Neural cell (in vitro differentiated cells): ENCODE data around the gene CLNK. TPM values are rescaled to one million over a fixed set of nuclear protein-coding genes. Genes with fewer than 3 reads are reported as not detected.

Experiments used
- H2AFZ ChIP-seq: fragments of 200-600, 300-800 bp; sonication (generic), shearing (Covaris generic); 2 replicates; pipeline ENCODE4 v1.6.0; 2014; ENCODE audit warnings: low read depth, mild to moderate bottlenecking, antibody characterized with exemption, low read length, moderate library complexity
- H3F3A ChIP-seq: fragments of 200-600 bp; shearing (Covaris generic); 2 replicates; pipeline ENCODE4 v1.6.1; 2016; ENCODE audit warnings: mild to moderate bottlenecking, moderate library complexity, mixed read lengths, antibody characterized with exemption, low read length; ENCODE audit not compliant: insufficient read depth, poor library complexity, severe bottlenecking
- H3K27ac ChIP-seq: fragments of 200-600, 300-800 bp; sonication (generic), shearing (Covaris generic); 2 replicates; pipeline ENCODE4 v1.5.1; 2014; ENCODE audit warnings: mild to moderate bottlenecking, low read length, moderate library complexity
- H3K27me3 ChIP-seq: fragments of 300-800, 200-600 bp; sonication (generic), shearing (Covaris generic); 2 replicates; pipeline ENCODE4 v1.6.0; 2014; ENCODE audit warnings: mild to moderate bottlenecking, low read depth, low read length, moderate library complexity; ENCODE audit not compliant: insufficient read depth
- H3K36me3 ChIP-seq: fragments of 300-800, 200-600 bp; sonication (generic), shearing (Covaris generic); 2 replicates; pipeline ENCODE4 v1.5.1; 2014; ENCODE audit warnings: mild to moderate bottlenecking, antibody characterized with exemption, low read length, moderate library complexity; ENCODE audit not compliant: insufficient read depth
- H3K4me2 ChIP-seq: fragments of 300-800, 200-600 bp; sonication (generic), shearing (Covaris generic); 2 replicates; pipeline ENCODE4 v1.6.0; 2014; ENCODE audit warnings: mild to moderate bottlenecking, low read length
- H3K4me3 ChIP-seq: fragments of 300-800, 200-600 bp; sonication (generic), shearing (Covaris generic); 2 replicates; pipeline ENCODE4 v1.5.1; 2014; ENCODE audit warnings: mild to moderate bottlenecking, low read length, moderate library complexity
- H3K79me2 ChIP-seq: fragments of 200-600 bp; shearing (Covaris generic); replicated peaks from 2 replicates; pipeline ENCODE4 v1.6.0; 2014; ENCODE audit warnings: mild to moderate bottlenecking, low read length, moderate library complexity; ENCODE audit not compliant: insufficient read depth
- H3K9ac ChIP-seq: fragments of 300-800, 200-600 bp; sonication (generic), shearing (Covaris generic); 2 replicates; pipeline ENCODE4 v1.6.1; 2016; ENCODE audit warnings: mild to moderate bottlenecking, low read length, mixed read lengths
- H3K9me2 ChIP-seq: fragments of 200-600 bp; shearing (Covaris generic); 2 replicates; pipeline ENCODE4 v1.6.1; 2016; ENCODE audit warnings: mild to moderate bottlenecking, low read length, mixed read lengths; ENCODE audit not compliant: insufficient read depth
- H3K9me3 ChIP-seq: fragments of 200-600, 300-800 bp; sonication (generic), shearing (Covaris generic); 2 replicates; pipeline ENCODE4 v1.6.1; 2016; ENCODE audit warnings: mild to moderate bottlenecking, mixed run types, low read length, moderate library complexity, mixed read lengths
- H4K20me1 ChIP-seq: fragments of 200-600 bp; shearing (Covaris generic); 2 replicates; pipeline ENCODE4 v1.6.1; 2016; ENCODE audit warnings: mild to moderate bottlenecking, mixed run types; ENCODE audit not compliant: insufficient read depth
- EP300 ChIP-seq: fragments of 450-650 bp; conservative IDR thresholded peaks from 2 replicates; pipeline ENCODE4 v1.6.1; 2014; ENCODE audit warnings: antibody characterized with exemption, mild to moderate bottlenecking, moderate library complexity; ENCODE audit not compliant: poor library complexity, severe bottlenecking
- EZH2 ChIP-seq: fragments of 200-600, 300-800 bp; shearing (Covaris generic), sonication (generic); IDR thresholded peaks from 2 replicates; pipeline ENCODE4 v1.6.1; 2014; ENCODE audit warnings: antibody characterized with exemption, low read length, borderline replicate concordance, mild to moderate bottlenecking; ENCODE audit not compliant: insufficient read depth, poor library complexity, severe bottlenecking
- MXI1 ChIP-seq: fragments of 450-650 bp; conservative IDR thresholded peaks from 2 replicates; pipeline ENCODE4 v1.6.1; 2014; ENCODE audit warnings: antibody characterized with exemption, mild to moderate bottlenecking; ENCODE audit not compliant: poor library complexity, severe bottlenecking
- POLR2AphosphoS5 ChIP-seq: IDR thresholded peaks from 2 replicates; pipeline ENCODE4 v1.6.1; 2012
- RAD21 ChIP-seq: fragments of 450-650 bp; conservative IDR thresholded peaks from 2 replicates; pipeline ENCODE4 v1.6.1; 2014; ENCODE audit warnings: antibody characterized with exemption, mild to moderate bottlenecking, moderate library complexity
- SMC3 ChIP-seq: fragments of 450-650 bp; conservative IDR thresholded peaks from 2 replicates; pipeline ENCODE4 v1.6.1; 2014; ENCODE audit warnings: antibody characterized with exemption, mild to moderate bottlenecking, moderate library complexity; ENCODE audit not compliant: poor library complexity
- TAF1 ChIP-seq: IDR thresholded peaks from 2 replicates; pipeline ENCODE4 v1.6.1; 2012; ENCODE audit warnings: low read depth
- polyA plus RNA-seq: library from polyadenylated mRNA; depleted of rRNA; stranded (reverse); fragments of >200 nt; gene quantifications from 2 replicates; pipeline ENCODE4 v1.2.3, GENCODE V29; 2014
- TF ChIP-seq, protein P1 (sequence below): fragments of 450-650 bp; IDR thresholded peaks from 2 replicates; pipeline ENCODE4 v1.5.1; 2014; ENCODE audit warnings: antibody characterized with exemption, mild to moderate bottlenecking, moderate library complexity; ENCODE audit not compliant: poor library complexity, severe bottlenecking
- TF ChIP-seq, protein P2 (sequence below): IDR thresholded peaks from 2 replicates; pipeline ENCODE4 v1.6.1; 2012; ENCODE audit warnings: borderline replicate concordance

The CLNK gene
- polyA plus RNA-seq, 1 donor from 2014 or later: not detected

DNA sequence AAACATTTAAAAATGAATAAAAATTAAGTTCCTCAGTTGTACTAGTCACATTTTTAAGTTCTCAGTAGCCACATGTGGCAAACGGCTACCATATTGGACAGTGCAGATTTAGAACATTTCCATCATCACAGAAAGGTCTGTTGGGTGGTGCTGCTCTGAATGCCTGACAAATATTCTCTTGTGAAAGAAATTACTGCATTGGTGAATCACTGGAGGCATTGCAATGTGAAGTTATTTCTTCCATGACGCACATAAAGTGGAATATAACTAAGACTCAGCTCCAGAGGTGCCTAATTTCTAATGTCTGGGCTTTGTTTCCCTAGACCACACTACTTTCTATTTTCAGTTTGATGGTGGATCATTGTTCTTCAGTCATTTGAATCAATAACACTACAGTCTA is 44.9 kb downstream of the CLNK start:
- no peaks in the 10 kb centered on the region for H3K79me2 ChIP-seq
- no peak overlapping the region for H2AFZ ChIP-seq
- no peaks in the 10 kb centered on the region for H3K9me3 ChIP-seq
- H3K9me2 ChIP-seq: no peaks in the 10 kb centered on the region
- H3K4me3 ChIP-seq: no peak overlapping the region
- H3K9ac ChIP-seq: no peak overlapping the region
- no peaks in the 10 kb centered on the region for H3K36me3 ChIP-seq
- H3K27me3 ChIP-seq: no peaks in the 10 kb centered on the region
- no peak overlapping the region for H3K27ac ChIP-seq
- no peak overlapping the region for H3K4me2 ChIP-seq
- TF ChIP-seq POLR2AphosphoS5 (no peak), TAF1 (no peak), EZH2 (no peak), MXI1 (no peak), SMC3 (no peak), RAD21 (no peak)
- TF ChIP-seq, protein P1, sequence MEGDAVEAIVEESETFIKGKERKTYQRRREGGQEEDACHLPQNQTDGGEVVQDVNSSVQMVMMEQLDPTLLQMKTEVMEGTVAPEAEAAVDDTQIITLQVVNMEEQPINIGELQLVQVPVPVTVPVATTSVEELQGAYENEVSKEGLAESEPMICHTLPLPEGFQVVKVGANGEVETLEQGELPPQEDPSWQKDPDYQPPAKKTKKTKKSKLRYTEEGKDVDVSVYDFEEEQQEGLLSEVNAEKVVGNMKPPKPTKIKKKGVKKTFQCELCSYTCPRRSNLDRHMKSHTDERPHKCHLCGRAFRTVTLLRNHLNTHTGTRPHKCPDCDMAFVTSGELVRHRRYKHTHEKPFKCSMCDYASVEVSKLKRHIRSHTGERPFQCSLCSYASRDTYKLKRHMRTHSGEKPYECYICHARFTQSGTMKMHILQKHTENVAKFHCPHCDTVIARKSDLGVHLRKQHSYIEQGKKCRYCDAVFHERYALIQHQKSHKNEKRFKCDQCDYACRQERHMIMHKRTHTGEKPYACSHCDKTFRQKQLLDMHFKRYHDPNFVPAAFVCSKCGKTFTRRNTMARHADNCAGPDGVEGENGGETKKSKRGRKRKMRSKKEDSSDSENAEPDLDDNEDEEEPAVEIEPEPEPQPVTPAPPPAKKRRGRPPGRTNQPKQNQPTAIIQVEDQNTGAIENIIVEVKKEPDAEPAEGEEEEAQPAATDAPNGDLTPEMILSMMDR: no peak
- TF ChIP-seq, protein P2, sequence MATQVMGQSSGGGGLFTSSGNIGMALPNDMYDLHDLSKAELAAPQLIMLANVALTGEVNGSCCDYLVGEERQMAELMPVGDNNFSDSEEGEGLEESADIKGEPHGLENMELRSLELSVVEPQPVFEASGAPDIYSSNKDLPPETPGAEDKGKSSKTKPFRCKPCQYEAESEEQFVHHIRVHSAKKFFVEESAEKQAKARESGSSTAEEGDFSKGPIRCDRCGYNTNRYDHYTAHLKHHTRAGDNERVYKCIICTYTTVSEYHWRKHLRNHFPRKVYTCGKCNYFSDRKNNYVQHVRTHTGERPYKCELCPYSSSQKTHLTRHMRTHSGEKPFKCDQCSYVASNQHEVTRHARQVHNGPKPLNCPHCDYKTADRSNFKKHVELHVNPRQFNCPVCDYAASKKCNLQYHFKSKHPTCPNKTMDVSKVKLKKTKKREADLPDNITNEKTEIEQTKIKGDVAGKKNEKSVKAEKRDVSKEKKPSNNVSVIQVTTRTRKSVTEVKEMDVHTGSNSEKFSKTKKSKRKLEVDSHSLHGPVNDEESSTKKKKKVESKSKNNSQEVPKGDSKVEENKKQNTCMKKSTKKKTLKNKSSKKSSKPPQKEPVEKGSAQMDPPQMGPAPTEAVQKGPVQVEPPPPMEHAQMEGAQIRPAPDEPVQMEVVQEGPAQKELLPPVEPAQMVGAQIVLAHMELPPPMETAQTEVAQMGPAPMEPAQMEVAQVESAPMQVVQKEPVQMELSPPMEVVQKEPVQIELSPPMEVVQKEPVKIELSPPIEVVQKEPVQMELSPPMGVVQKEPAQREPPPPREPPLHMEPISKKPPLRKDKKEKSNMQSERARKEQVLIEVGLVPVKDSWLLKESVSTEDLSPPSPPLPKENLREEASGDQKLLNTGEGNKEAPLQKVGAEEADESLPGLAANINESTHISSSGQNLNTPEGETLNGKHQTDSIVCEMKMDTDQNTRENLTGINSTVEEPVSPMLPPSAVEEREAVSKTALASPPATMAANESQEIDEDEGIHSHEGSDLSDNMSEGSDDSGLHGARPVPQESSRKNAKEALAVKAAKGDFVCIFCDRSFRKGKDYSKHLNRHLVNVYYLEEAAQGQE: no peak
- H4K20me1 ChIP-seq: no peaks in the 10 kb centered on the region
- H3F3A ChIP-seq: no peaks in the 10 kb centered on the region

DNA sequence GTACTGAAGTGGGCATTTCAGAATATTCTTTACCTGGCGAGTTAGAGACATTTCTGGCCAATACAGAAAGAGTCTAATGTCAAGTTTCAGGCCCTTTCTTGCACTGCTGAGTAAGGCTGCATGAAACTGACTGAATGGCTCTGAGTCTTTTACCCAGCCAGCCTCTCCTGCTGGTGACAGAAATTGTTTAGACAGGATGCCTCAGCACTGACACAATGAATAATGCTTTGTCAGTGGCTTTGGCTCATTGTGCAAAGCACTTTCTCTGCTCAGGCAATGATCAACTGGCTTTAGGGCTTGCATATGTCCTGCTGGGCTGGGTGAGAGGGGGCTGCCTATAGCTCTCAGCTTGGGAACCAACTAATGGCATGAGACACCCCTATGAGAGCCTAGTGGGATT is 45.5 kb downstream of the CLNK start:
- H3K27ac ChIP-seq: no peak overlapping the region
- no peak overlapping the region for H3K9ac ChIP-seq
- H3K4me3 ChIP-seq: no peak overlapping the region
- H3K27me3 ChIP-seq: no peaks in the 10 kb centered on the region
- TF ChIP-seq, protein P2: no peak
- TF ChIP-seq RAD21 (no peak), EZH2 (no peak), TAF1 (no peak), EP300 (peak; percentile 58), MXI1 (no peak), POLR2AphosphoS5 (peak; percentile 62)
- no peaks in the 10 kb centered on the region for H3K36me3 ChIP-seq
- H3K79me2 ChIP-seq: no peaks in the 10 kb centered on the region
- no peak overlapping the region for H2AFZ ChIP-seq
- H3F3A ChIP-seq: no peaks in the 10 kb centered on the region
- no peaks in the 10 kb centered on the region for H3K9me2 ChIP-seq
- H3K9me3 ChIP-seq: no peaks in the 10 kb centered on the region
- no peaks in the 10 kb centered on the region for H4K20me1 ChIP-seq
- no peak overlapping the region for H3K4me2 ChIP-seq
